ENCODE results near the gene ANXA1.

ANXA1 gene

GRCh38 chr9:73167614-73168013 lies 15.9 kb downstream of the ANXA1 start:
- Histone ChIP-seq H3K4me3 (ENCODE audit: low read depth, low read length) (no peak overlapping the region), H3K4me1 (ENCODE audit: control insufficient read depth, insufficient read depth, low read length, unreplicated experiment) (no peaks in the 10 kb centered on the region), H3K36me3 (ENCODE audit: insufficient read depth, low read length) (peaks cover 72% of the 10 kb centered on the region), H3K27me3 (ENCODE audit: insufficient read depth, low read length) (no peaks in the 10 kb centered on the region), H3K79me2 (ENCODE audit: control insufficient read depth, insufficient read depth, low read length, unreplicated experiment) (peaks cover 10% of the 10 kb centered on the region), H3K27ac (ENCODE audit: low read depth, low read length) (no peak overlapping the region), H2AFZ (ENCODE audit: low read length, unreplicated experiment) (no peak overlapping the region)

- Histone ChIP-seq H3K36me3 (ENCODE audit: insufficient read depth, low read length) (peaks cover 65% of the 10 kb centered on the region), H3K4me1 (ENCODE audit: control insufficient read depth, insufficient read depth, low read length, unreplicated experiment) (no peaks in the 10 kb centered on the region), H3K79me2 (ENCODE audit: control insufficient read depth, insufficient read depth, low read length, unreplicated experiment) (peaks cover 7% of the 10 kb centered on the region), H3K27me3 (ENCODE audit: insufficient read depth, low read length) (no peaks in the 10 kb centered on the region), H3K4me3 (ENCODE audit: low read depth, low read length) (no peak overlapping the region), H2AFZ (ENCODE audit: low read length, unreplicated experiment) (no peak overlapping the region), H3K27ac (ENCODE audit: low read depth, low read length) (no peak overlapping the region)
Measured at GRCh38 chr9:73168298-73168934, 16.8 kb downstream of the ANXA1 start.

- Histone ChIP-seq H3K36me3 (ENCODE audit: insufficient read depth, low read length) (peaks cover 46% of the 10 kb centered on the region), H3K4me1 (ENCODE audit: control insufficient read depth, insufficient read depth, low read length, unreplicated experiment) (peaks cover 4% of the 10 kb centered on the region)
Measured at GRCh38 chr9:73170185-73170957, 18.7 kb downstream of the ANXA1 start.

GRCh38 chr9:73172901-73173215 lies 21.2 kb downstream of the ANXA1 start:
- Histone ChIP-seq H2AFZ (ENCODE audit: low read length, unreplicated experiment) (no peak overlapping the region), H3K27ac (ENCODE audit: low read depth, low read length) (no peak overlapping the region), H3K36me3 (ENCODE audit: insufficient read depth, low read length) (peaks cover 21% of the 10 kb centered on the region), H3K4me1 (ENCODE audit: control insufficient read depth, insufficient read depth, low read length, unreplicated experiment) (peaks cover 17% of the 10 kb centered on the region), H3K27me3 (ENCODE audit: insufficient read depth, low read length) (no peaks in the 10 kb centered on the region), H3K4me3 (ENCODE audit: low read depth, low read length) (no peak overlapping the region), H3K79me2 (ENCODE audit: control insufficient read depth, insufficient read depth, low read length, unreplicated experiment) (no peaks in the 10 kb centered on the region)

More at GRCh38 chr9:73170185-73170957, 18.7 kb downstream of the ANXA1 start:
- Histone ChIP-seq H3K27me3 (ENCODE audit: insufficient read depth, low read length) (no peaks in the 10 kb centered on the region), H3K79me2 (ENCODE audit: control insufficient read depth, insufficient read depth, low read length, unreplicated experiment) (peaks cover 3% of the 10 kb centered on the region), H3K4me3 (ENCODE audit: low read depth, low read length) (no peak overlapping the region), H3K27ac (ENCODE audit: low read depth, low read length) (no peak overlapping the region), H2AFZ (ENCODE audit: low read length, unreplicated experiment) (no peak overlapping the region)

GRCh38 chr9:73173557-73174329 lies 22.1 kb downstream of the ANXA1 start:
- Histone ChIP-seq H3K4me3 (ENCODE audit: low read depth, low read length) (no peak overlapping the region), H2AFZ (ENCODE audit: low read length, unreplicated experiment) (no peak overlapping the region), H3K36me3 (ENCODE audit: insufficient read depth, low read length) (peaks cover 15% of the 10 kb centered on the region; the same call in 1 of the 2 replicates), H3K27me3 (ENCODE audit: insufficient read depth, low read length) (no peaks in the 10 kb centered on the region), H3K27ac (ENCODE audit: low read depth, low read length) (no peak overlapping the region), H3K4me1 (ENCODE audit: control insufficient read depth, insufficient read depth, low read length, unreplicated experiment) (peaks cover 17% of the 10 kb centered on the region), H3K79me2 (ENCODE audit: control insufficient read depth, insufficient read depth, low read length, unreplicated experiment) (no peaks in the 10 kb centered on the region)

GRCh38 chr9:73174330-73174980 lies 22.8 kb downstream of the ANXA1 start:
- H3K27ac ChIP-seq (ENCODE audit: low read depth, low read length): no peak overlapping the region
- no peak overlapping the region for H3K4me3 ChIP-seq (ENCODE audit: low read depth, low read length)
- peaks cover 22% of the 10 kb centered on the region for H3K4me1 ChIP-seq (ENCODE audit: control insufficient read depth, insufficient read depth, low read length, unreplicated experiment)
- no peaks in the 10 kb centered on the region for H3K27me3 ChIP-seq (ENCODE audit: insufficient read depth, low read length)
- H3K36me3 ChIP-seq (ENCODE audit: insufficient read depth, low read length): peaks cover 8% of the 10 kb centered on the region; the same call in 1 of the 2 replicates
- no peaks in the 10 kb centered on the region for H3K79me2 ChIP-seq (ENCODE audit: control insufficient read depth, insufficient read depth, low read length, unreplicated experiment)
- peak overlapping the region; percentile 32 for H2AFZ ChIP-seq (ENCODE audit: low read length, unreplicated experiment)

GRCh38 chr9:73176450-73176875 lies 24.8 kb downstream of the ANXA1 start:
- H3K4me3 ChIP-seq (ENCODE audit: low read depth, low read length): no peak overlapping the region
- no peaks in the 10 kb centered on the region; the same call in 1 of the 2 replicates for H3K36me3 ChIP-seq (ENCODE audit: insufficient read depth, low read length)
- H3K27me3 ChIP-seq (ENCODE audit: insufficient read depth, low read length): no peaks in the 10 kb centered on the region
- H3K27ac ChIP-seq (ENCODE audit: low read depth, low read length): peak overlapping the region; percentile 12; the same call in 1 of the 2 replicates
- H3K4me1 ChIP-seq (ENCODE audit: control insufficient read depth, insufficient read depth, low read length, unreplicated experiment): peaks cover 34% of the 10 kb centered on the region
- peak overlapping the region; percentile 61 for H2AFZ ChIP-seq (ENCODE audit: low read length, unreplicated experiment)
- H3K79me2 ChIP-seq (ENCODE audit: control insufficient read depth, insufficient read depth, low read length, unreplicated experiment): no peaks in the 10 kb centered on the region

- Histone ChIP-seq H3K79me2 (ENCODE audit: control insufficient read depth, insufficient read depth, low read length, unreplicated experiment) (no peaks in the 10 kb centered on the region), H3K27me3 (ENCODE audit: insufficient read depth, low read length) (no peaks in the 10 kb centered on the region), H3K4me1 (ENCODE audit: control insufficient read depth, insufficient read depth, low read length, unreplicated experiment) (peaks cover 38% of the 10 kb centered on the region), H3K27ac (ENCODE audit: low read depth, low read length) (no peak overlapping the region), H3K36me3 (ENCODE audit: insufficient read depth, low read length) (no peaks in the 10 kb centered on the region), H2AFZ (ENCODE audit: low read length, unreplicated experiment) (no peak overlapping the region), H3K4me3 (ENCODE audit: low read depth, low read length) (no peak overlapping the region)
Measured at GRCh38 chr9:73178044-73178443, 26.4 kb downstream of the ANXA1 start.

GRCh38 chr9:73179589-73179988 lies 27.9 kb downstream of the ANXA1 start:
- Histone ChIP-seq H3K79me2 (ENCODE audit: control insufficient read depth, insufficient read depth, low read length, unreplicated experiment) (no peaks in the 10 kb centered on the region), H3K27ac (ENCODE audit: low read depth, low read length) (no peak overlapping the region), H3K4me3 (ENCODE audit: low read depth, low read length) (no peak overlapping the region; the same call in 1 of the 2 replicates), H3K36me3 (ENCODE audit: insufficient read depth, low read length) (no peaks in the 10 kb centered on the region), H3K4me1 (ENCODE audit: control insufficient read depth, insufficient read depth, low read length, unreplicated experiment) (peaks cover 40% of the 10 kb centered on the region), H2AFZ (ENCODE audit: low read length, unreplicated experiment) (peak overlapping the region; percentile 0), H3K27me3 (ENCODE audit: insufficient read depth, low read length) (no peaks in the 10 kb centered on the region)

- H3K79me2 ChIP-seq (ENCODE audit: control insufficient read depth, insufficient read depth, low read length, unreplicated experiment): no peaks in the 10 kb centered on the region
- no peaks in the 10 kb centered on the region for H3K27me3 ChIP-seq (ENCODE audit: insufficient read depth, low read length)
- peaks cover 39% of the 10 kb centered on the region for H3K4me1 ChIP-seq (ENCODE audit: control insufficient read depth, insufficient read depth, low read length, unreplicated experiment)
- no peak overlapping the region for H3K4me3 ChIP-seq (ENCODE audit: low read depth, low read length)
- H3K36me3 ChIP-seq (ENCODE audit: insufficient read depth, low read length): no peaks in the 10 kb centered on the region
- peak overlapping the region; percentile 2 for H2AFZ ChIP-seq (ENCODE audit: low read length, unreplicated experiment)
- H3K27ac ChIP-seq (ENCODE audit: low read depth, low read length): no peak overlapping the region
Measured at GRCh38 chr9:73180403-73180802, 28.7 kb downstream of the ANXA1 start.

All from ACC112 (cell line).